HepG2 (cell line): Measurements from ENCODE around the gene GDAP2. TPM values are rescaled to one million over a fixed set of nuclear protein-coding genes. Genes with fewer than 3 reads are reported as not detected.

Experiments used
- ATAC-seq: fragments of 200-7000 bp; cut with Tn5 transposase; 3 replicates; pipeline ENCODE4 v1.9.1; 2020; ENCODE audit warnings: mild to moderate bottlenecking, moderate library complexity
- BruUV-seq: library from RNA; stranded (reverse); fragments of 400-500 nt; replicated peaks from 2 replicates; lab custom pipeline; 2021; lab: Mats Ljungman, UMichigan
- CTCF ChIA-PET: fragments of 300-600 bp; formaldehyde crosslinking; extraction: SDS; loops from one replicate; lab custom pipeline; 2021; ENCODE audit warnings: low total read pairs, inconsistent platforms, low intra/inter-chr PET ratio; lab: Yijun Ruan, JAX
- POLR2A ChIA-PET: fragments of 350-600 bp; sonication (Branson Sonifier 250); formaldehyde crosslinking; loops from one replicate; lab custom pipeline; 2020; ENCODE audit warnings: antibody characterized with exemption, inconsistent platforms; lab: Yijun Ruan, JAX
- DNase-seq: peaks from one replicate; pipeline ENCODE4 v3.0.0-alpha.2; 2015; ENCODE audit warnings: low spot score
- FAIRE-seq: peaks from 3 replicates; lab custom pipeline; 2011; peaks lifted over from hg19 to GRCh38; lab: Jason Lieb, UNC
- H2AFZ ChIP-seq: one replicate; pipeline ENCODE4 v1.6.1; 2011; ENCODE audit warnings: low read length, inconsistent platforms
- H3K27ac ChIP-seq: fragments of 300-600 bp; 3 replicates; pipeline ENCODE4 v1.8.0; 2011; ENCODE audit warnings: mixed run types, mild to moderate bottlenecking, mixed read lengths, low read length, inconsistent platforms; ENCODE audit not compliant: insufficient read depth; ENCODE audit errors: extremely low read length
- H3K27me3 ChIP-seq, 2 experiments: fragments of 200-600 bp in 1 of 2; 2 replicates in 1 of 2; 3 replicates in 1 of 2; pipeline versions ENCODE4 v1.6.0 to v1.8.0; 2011; ENCODE audit warnings: low read length in 2 of 2, mild to moderate bottlenecking in 2 of 2, moderate library complexity in 2 of 2, inconsistent platforms in 1 of 2; ENCODE audit not compliant: insufficient read depth in 2 of 2, control insufficient read depth in 1 of 2
- H3K36me3 ChIP-seq, 2 experiments: fragments of 200-600 bp in 1 of 2; replicated peaks in 1 of 2; 2 replicates in 1 of 2; 3 replicates in 1 of 2; pipeline versions ENCODE4 v1.5.1 to v1.8.0; 2011; ENCODE audit warnings: low read length in 2 of 2, inconsistent platforms in 1 of 2; ENCODE audit not compliant: insufficient read depth in 2 of 2, control insufficient read depth in 1 of 2
- H3K4me1 ChIP-seq: 2 replicates; pipeline ENCODE4 v1.5.1; 2012; ENCODE audit warnings: low read length, inconsistent platforms; ENCODE audit not compliant: insufficient read depth
- H3K4me2 ChIP-seq: 2 replicates; pipeline ENCODE4 v1.6.0; 2011; ENCODE audit warnings: low read depth, low read length, inconsistent platforms
- H3K4me3 ChIP-seq, 3 experiments: fragments of 200-600 bp in 1 of 3; sonication (generic), shearing (Covaris generic) in 1 of 3; replicated peaks in 1 of 3; 2 replicates each; pipeline ENCODE4 v1.5.1; 2011 to 2016; ENCODE audit warnings: low read length in 3 of 3, inconsistent platforms in 2 of 3, low read depth in 2 of 3, mild to moderate bottlenecking in 2 of 3, control low read depth in 1 of 3, mixed read lengths in 1 of 3; ENCODE audit not compliant: insufficient read depth in 1 of 3
- H3K79me2 ChIP-seq: one replicate; pipeline ENCODE4 v1.6.1; 2011; ENCODE audit warnings: low read length, inconsistent platforms; ENCODE audit not compliant: insufficient read depth
- H3K9ac ChIP-seq: 2 replicates; pipeline ENCODE4 v1.6.0; 2011; ENCODE audit warnings: mild to moderate bottlenecking, low read depth, low read length, inconsistent platforms; ENCODE audit not compliant: insufficient read depth
- H3K9me3 ChIP-seq: 2 replicates; pipeline ENCODE4 v1.5.1; 2012; ENCODE audit warnings: mild to moderate bottlenecking, low read length
- H4K20me1 ChIP-seq: 2 replicates; pipeline ENCODE4 v1.6.0; 2011; ENCODE audit warnings: inconsistent platforms, mild to moderate bottlenecking, low read length, moderate library complexity; ENCODE audit not compliant: insufficient read depth
- CENPX ChIP-seq: sonication (generic); formaldehyde crosslinking; IDR thresholded peaks from 2 replicates; pipeline ENCODE4 v1.9.0; 2021; ENCODE audit warnings: mild to moderate bottlenecking, missing genetic modification reagents, moderate library complexity
- GABPA ChIP-seq, 2 experiments: IDR thresholded peaks; 2 replicates each; pipeline ENCODE4 v1.6.1; 2011 to 2016; ENCODE audit warnings: low read depth in 2 of 2, low read length in 1 of 2, missing biosample characterization in 1 of 2, missing genetic modification characterization in 1 of 2
- GPN1 ChIP-seq: sonication (generic); formaldehyde crosslinking; IDR thresholded peaks from 2 replicates; pipeline ENCODE4 v1.5.1; 2020; ENCODE audit warnings: missing genetic modification reagents, borderline replicate concordance
- HOXD1 ChIP-seq: sonication (generic); formaldehyde crosslinking; IDR thresholded peaks from 2 replicates; pipeline ENCODE4 v1.5.0; 2020; ENCODE audit warnings: missing genetic modification reagents
- JDP2 ChIP-seq: sonication (generic); formaldehyde crosslinking; IDR thresholded peaks from 2 replicates; pipeline ENCODE4 v1.8.1; 2022; ENCODE audit warnings: missing genetic modification reagents, borderline replicate concordance
- NFE2L1 ChIP-seq: sonication (generic); formaldehyde crosslinking; IDR thresholded peaks from 2 replicates; pipeline ENCODE4 v1.4.0; 2020; ENCODE audit warnings: missing genetic modification reagents, mild to moderate bottlenecking, borderline replicate concordance
- NR1H2 ChIP-seq: sonication (generic); formaldehyde crosslinking; IDR thresholded peaks from 2 replicates; pipeline ENCODE4 v1.8.1; 2022; ENCODE audit warnings: low read depth, missing genetic modification reagents, borderline replicate concordance
- TEF ChIP-seq: sonication (generic); formaldehyde crosslinking; IDR thresholded peaks from 2 replicates; pipeline ENCODE4 v1.5.0; 2020; ENCODE audit warnings: missing genetic modification reagents
- ZBTB40 ChIP-seq, 2 experiments: fragments of 450-650 bp in 1 of 2; sonication (generic) in 1 of 2; formaldehyde crosslinking in 1 of 2; IDR thresholded peaks; 2 replicates each; pipeline versions ENCODE4 v1.6.1 to v1.8.0; 2016 to 2022; ENCODE audit warnings: antibody characterized with exemption in 1 of 2, mild to moderate bottlenecking in 1 of 2, missing genetic modification reagents in 1 of 2
- ZMYM4 ChIP-seq: sonication (generic); formaldehyde crosslinking; IDR thresholded peaks from 2 replicates; pipeline ENCODE4 v1.8.1; 2023; ENCODE audit warnings: mild to moderate bottlenecking, missing genetic modification reagents
- ZNF430 ChIP-seq: sonication (generic); formaldehyde crosslinking; IDR thresholded peaks from 2 replicates; pipeline ENCODE4 v1.9.0; 2021; ENCODE audit warnings: mild to moderate bottlenecking, missing genetic modification reagents
- ZNF780A ChIP-seq: sonication (generic); formaldehyde crosslinking; IDR thresholded peaks from 2 replicates; pipeline ENCODE4 v1.8.0; 2022; ENCODE audit warnings: mild to moderate bottlenecking, missing genetic modification reagents, moderate library complexity
- WGBS: methylation state at CpG from one replicate; pipeline ENCODE4 v1.1.6; 2017; ENCODE audit warnings: low lambda C conversion rate; 5-methylcytosine and 5-hydroxymethylcytosine counted together
- in situ Hi-C: cut with HindIII; loops from 2 replicates; pipeline ENCODE4 v1.10.0; 2017; ENCODE audit warnings: low pct_unique_long_range_greater_than_20kb; ENCODE audit not compliant: extremely low pct_ligation_motif_present
- intact Hi-C: fragments of 100-400 bp; cut with micrococcal nuclease; formaldehyde crosslinking; loops from one replicate; pipeline ENCODE4 v1.10.0; 2022; ENCODE audit not compliant: unreplicated experiment
- polyA plus RNA-seq, 8 experiments: library from polyadenylated mRNA; depleted of rRNA in 3 of 8; stranded (reverse) in 7 of 8; unstranded in 1 of 8; fragments of >200 nt; fragmentation: Illumina TruSeq in 4 of 8; extraction: Trizol in 4 of 8; gene quantifications; 2 replicates each; pipeline versions ENCODE4 v1.2.1 to v1.2.3, GENCODE V29; 2011 to 2016; ENCODE audit warnings: low read depth in 4 of 8, missing spikeins in 1 of 8, mixed read lengths in 1 of 8; ENCODE audit not compliant: insufficient read depth in 1 of 8
- total RNA-seq, 5 experiments: library from RNA; depleted of rRNA; stranded (reverse); fragments of >200 nt; fragmentation: Illumina TruSeq; extraction: Trizol; gene quantifications; 2 replicates each; pipeline ENCODE4 v1.2.3, GENCODE V29; 2016; ENCODE audit warnings: low read depth in 1 of 5
- TF ChIP-seq, protein P1 (sequence below): sonication (generic); formaldehyde crosslinking; IDR thresholded peaks from 2 replicates; pipeline ENCODE4 v1.4.0; 2020; ENCODE audit warnings: mild to moderate bottlenecking, missing genetic modification reagents

Gene GDAP2
- total and polyA plus RNA-seq, 2 of the 13 experiments (the other 11 are each of a cell fraction or from before 2014, with no cell fraction given): 11.4 to 23.2 TPM

DNA sequence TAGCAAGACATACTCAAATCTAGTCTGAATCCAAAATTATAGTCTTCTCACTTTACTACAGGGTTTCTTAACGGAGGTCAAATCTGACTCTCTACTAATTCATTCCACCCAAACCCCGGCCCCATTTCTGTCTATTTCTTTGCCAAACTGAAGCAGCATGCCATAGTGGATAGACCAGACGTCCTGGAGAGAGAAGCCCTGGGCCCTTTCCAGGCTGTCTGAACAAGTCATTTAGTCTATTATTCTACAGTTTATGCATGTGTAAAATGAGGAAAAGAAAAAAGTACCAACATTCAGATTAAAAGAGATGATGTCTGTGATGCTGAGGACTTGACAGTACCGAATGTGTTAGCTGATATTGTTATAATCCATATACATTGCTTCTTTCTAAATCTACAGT, 95.0 kb downstream of the GDAP2 start:
- Histone ChIP-seq H3K27ac (no peak overlapping the region), H3K27me3 (no peaks in the 10 kb centered on the region), H3K9me3 (no peaks in the 10 kb centered on the region), H3K9ac (no peak overlapping the region), H3K36me3 (no peaks in the 10 kb centered on the region), H4K20me1 (no peaks in the 10 kb centered on the region), H3K4me2 (no peak overlapping the region), H3K4me1 (no peaks in the 10 kb centered on the region), H2AFZ (no peak overlapping the region), H3K4me3 (no peak overlapping the region), H3K79me2 (no peaks in the 10 kb centered on the region)
- no TSS peak for BruUV-seq
- CTCF ChIA-PET: no interaction called here
- DNase-seq (no peak), FAIRE-seq (no peak), ATAC-seq (no peak)
- intact Hi-C loops: no loop called here
- POLR2A ChIA-PET: no interaction called here
- WGBS: 90% methylated on average over 4 of the region's 4 CpGs
- in situ Hi-C loops: no loop called here
- TF ChIP-seq JDP2 (CRISPR knock-in tag): no peak
- no peak for TF ChIP-seq CENPX (CRISPR knock-in tag)
- no peak for TF ChIP-seq HOXD1 (CRISPR knock-in tag)
- TF ChIP-seq ZNF780A: no peak
- no peak for TF ChIP-seq ZMYM4 (CRISPR knock-in tag)
- no peak for TF ChIP-seq ZBTB40 (IDR thresholded peaks at IDR 0.05)
- no peak for TF ChIP-seq ZBTB40 (CRISPR knock-in tag; IDR thresholded peaks at IDR 0.05)
- no peak for TF ChIP-seq ZNF430 (CRISPR knock-in tag)
- TF ChIP-seq TEF (CRISPR knock-in tag): no peak
- no peak for TF ChIP-seq GPN1 (CRISPR knock-in tag)
- TF ChIP-seq NR1H2 (CRISPR knock-in tag): no peak
- TF ChIP-seq NFE2L1: no peak
- TF ChIP-seq GABPA (IDR thresholded peaks at IDR 0.05; ENCODE audit: low read depth, low read length): no peak
- TF ChIP-seq GABPA (CRISPR knock-in tag; IDR thresholded peaks at IDR 0.05; ENCODE audit: low read depth): no peak
- TF ChIP-seq, protein P1, sequence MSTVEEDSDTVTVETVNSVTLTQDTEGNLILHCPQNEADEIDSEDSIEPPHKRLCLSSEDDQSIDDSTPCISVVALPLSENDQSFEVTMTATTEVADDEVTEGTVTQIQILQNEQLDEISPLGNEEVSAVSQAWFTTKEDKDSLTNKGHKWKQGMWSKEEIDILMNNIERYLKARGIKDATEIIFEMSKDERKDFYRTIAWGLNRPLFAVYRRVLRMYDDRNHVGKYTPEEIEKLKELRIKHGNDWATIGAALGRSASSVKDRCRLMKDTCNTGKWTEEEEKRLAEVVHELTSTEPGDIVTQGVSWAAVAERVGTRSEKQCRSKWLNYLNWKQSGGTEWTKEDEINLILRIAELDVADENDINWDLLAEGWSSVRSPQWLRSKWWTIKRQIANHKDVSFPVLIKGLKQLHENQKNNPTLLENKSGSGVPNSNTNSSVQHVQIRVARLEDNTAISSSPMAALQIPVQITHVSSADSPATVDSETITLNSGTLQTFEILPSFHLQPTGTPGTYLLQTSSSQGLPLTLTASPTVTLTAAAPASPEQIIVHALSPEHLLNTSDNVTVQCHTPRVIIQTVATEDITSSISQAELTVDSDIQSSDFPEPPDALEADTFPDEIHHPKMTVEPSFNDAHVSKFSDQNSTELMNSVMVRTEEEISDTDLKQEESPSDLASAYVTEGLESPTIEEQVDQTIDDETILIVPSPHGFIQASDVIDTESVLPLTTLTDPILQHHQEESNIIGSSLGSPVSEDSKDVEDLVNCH (CRISPR knock-in tag): no peak
